Mesothelial cell of epicardium (in vitro differentiated cells): ENCODE data around the gene FAM20C. TPM values are rescaled to one million over a fixed set of nuclear protein-coding genes. Genes with fewer than 3 reads are reported as not detected.

Experiments
- DNase-seq, 2 experiments: peaks; one replicate each; pipeline ENCODE4 v3.0.0; 2021; ENCODE audit warnings: low spot score in 2 of 2; ENCODE audit not compliant: unreplicated experiment in 2 of 2
- H3K27ac Mint-ChIP-seq: 2 replicates; pipeline ENCODE4 v1.8.0; 2021; ENCODE audit warnings: mixed read lengths
- H3K27me3 Mint-ChIP-seq: 2 replicates; pipeline ENCODE4 v1.8.0; 2021; ENCODE audit warnings: low read depth, mixed read lengths
- H3K36me3 Mint-ChIP-seq: 2 replicates; pipeline ENCODE4 v1.8.0; 2021; ENCODE audit warnings: mixed read lengths
- H3K4me1 Mint-ChIP-seq: 2 replicates; pipeline ENCODE4 v1.8.0; 2021; ENCODE audit warnings: mixed read lengths
- H3K4me3 Mint-ChIP-seq: 2 replicates; pipeline ENCODE4 v1.8.0; 2021; ENCODE audit warnings: mild to moderate bottlenecking, moderate library complexity, mixed read lengths
- H3K9me3 Mint-ChIP-seq: 2 replicates; pipeline ENCODE4 v1.8.0; 2021; ENCODE audit warnings: mixed read lengths
- CTCF ChIP-seq: fragments of 200-600 bp; sonication (generic); IDR thresholded peaks from one replicate; pipeline ENCODE4 v1.5.0; 2021; ENCODE audit warnings: antibody characterized with exemption; ENCODE audit not compliant: unreplicated experiment
- total RNA-seq: library from RNA; stranded (reverse); gene quantifications from 3 replicates; pipeline ENCODE4 v1.2.1, GENCODE V29; 2021

Gene FAM20C
- total RNA-seq, 1 donor from 2014 or later: 17.8 TPM

- no peak for TF ChIP-seq CTCF
- Mint-ChIP-seq H3K27ac (no peak overlapping the region), H3K9me3 (no peaks in the 10 kb centered on the region), H3K4me3 (no peak overlapping the region), H3K27me3 (peaks cover 2% of the 10 kb centered on the region), H3K36me3 (no peaks in the 10 kb centered on the region), H3K4me1 (peaks cover 14% of the 10 kb centered on the region)
- DNase-seq: no peak
These were observed 37.9 kb downstream of the FAM20C start for GRCh38 chr7:230274-230673.

GRCh38 chr7:231030-231857 is 38.9 kb downstream of the FAM20C start:
- peak; percentile 17 for TF ChIP-seq CTCF
- peaks cover 14% of the 10 kb centered on the region for H3K4me1 Mint-ChIP-seq
- H3K27ac Mint-ChIP-seq: no peak overlapping the region
- no peak for DNase-seq
- no peaks in the 10 kb centered on the region for H3K9me3 Mint-ChIP-seq
- peaks cover 2% of the 10 kb centered on the region for H3K27me3 Mint-ChIP-seq
- no peak overlapping the region for H3K4me3 Mint-ChIP-seq
- no peaks in the 10 kb centered on the region for H3K36me3 Mint-ChIP-seq

- H3K4me1 Mint-ChIP-seq: peaks cover 14% of the 10 kb centered on the region
- H3K4me3 Mint-ChIP-seq: no peak overlapping the region
- H3K9me3 Mint-ChIP-seq: no peaks in the 10 kb centered on the region
- no peak for TF ChIP-seq CTCF
- DNase-seq: no peak
- no peak overlapping the region for H3K27ac Mint-ChIP-seq
- H3K27me3 Mint-ChIP-seq: peaks cover 2% of the 10 kb centered on the region
- no peaks in the 10 kb centered on the region for H3K36me3 Mint-ChIP-seq
These were observed 39.5 kb downstream of the FAM20C start for GRCh38 chr7:231858-232246.

- H3K36me3 Mint-ChIP-seq: no peaks in the 10 kb centered on the region
- peaks cover 2% of the 10 kb centered on the region for H3K27me3 Mint-ChIP-seq
- peaks cover 14% of the 10 kb centered on the region for H3K4me1 Mint-ChIP-seq
- H3K9me3 Mint-ChIP-seq: no peaks in the 10 kb centered on the region
- H3K4me3 Mint-ChIP-seq: no peak overlapping the region
- no peak for DNase-seq
- TF ChIP-seq CTCF: no peak
- no peak overlapping the region for H3K27ac Mint-ChIP-seq
These were observed 40.3 kb downstream of the FAM20C start for GRCh38 chr7:232410-233248.

- TF ChIP-seq CTCF: no peak
- H3K27ac Mint-ChIP-seq: no peak overlapping the region
- H3K9me3 Mint-ChIP-seq: no peaks in the 10 kb centered on the region
- H3K4me1 Mint-ChIP-seq: peaks cover 14% of the 10 kb centered on the region
- H3K27me3 Mint-ChIP-seq: peaks cover 2% of the 10 kb centered on the region
- no peaks in the 10 kb centered on the region for H3K36me3 Mint-ChIP-seq
- H3K4me3 Mint-ChIP-seq: no peak overlapping the region
- no peak for DNase-seq
These were observed 41.1 kb downstream of the FAM20C start for GRCh38 chr7:233249-234035.
